ENCODE data around the gene RNF111. TPM values are rescaled to one million over a fixed set of nuclear protein-coding genes. Genes with fewer than 3 reads are reported as not detected.
"Not testable (repeated sequence)": the region's sequence is repeated elsewhere in the genome, so short reads cannot be mapped to it uniquely, and the experiment has no call there.

The RNF111 gene
- total RNA-seq, 1 experiment from 2014 or later = 55.2 TPM

GRCh38 chr15:59116771-59117170, 129.3 kb downstream of the RNF111 start:
- no TSS peak for BruUV-seq (replicated peaks)
- no peak for TF ChIP-seq CTCF (IDR thresholded peaks at IDR 0.05; ENCODE audit: unreplicated experiment)

GRCh38 chr15:59119625-59120024, 132.2 kb downstream of the RNF111 start:
- no peak overlapping the region for H3K27ac Mint-ChIP-seq (ENCODE audit: unreplicated experiment)
- H3K36me3 Mint-ChIP-seq (ENCODE audit: insufficient read depth, unreplicated experiment) = peaks cover 89% of the 10 kb centered on the region
- BruUV-seq (replicated peaks) = no TSS peak
- DNase-seq = no peak
- intact Hi-C loops (cut with micrococcal nuclease; ENCODE audit: unreplicated experiment) = no loop called here
- CTCF ChIA-PET = interaction anchor here (1.2 to 1.4 kb wide), 2 partner anchors 13 kb away, joined by 3 read pairs; no protein-coding TSS in a partner anchor
- no peaks in the 10 kb centered on the region for H3K9me3 Mint-ChIP-seq (ENCODE audit: low read depth, unreplicated experiment)
- no peaks in the 10 kb centered on the region for H3K27me3 Mint-ChIP-seq (ENCODE audit: unreplicated experiment)
- no peak overlapping the region for H3K4me3 Mint-ChIP-seq (ENCODE audit: low read depth, unreplicated experiment)
- TF ChIP-seq CTCF (IDR thresholded peaks at IDR 0.05; ENCODE audit: unreplicated experiment) = no peak
- peaks cover 8% of the 10 kb centered on the region for H3K4me1 Mint-ChIP-seq (ENCODE audit: low read depth, unreplicated experiment)

More at GRCh38 chr15:59116771-59117170, 129.3 kb downstream of the RNF111 start:
- DNase-seq = no peak
- H3K36me3 Mint-ChIP-seq (ENCODE audit: insufficient read depth, unreplicated experiment) = peaks cover 83% of the 10 kb centered on the region
- no peaks in the 10 kb centered on the region for H3K9me3 Mint-ChIP-seq (ENCODE audit: low read depth, unreplicated experiment)
- no peak overlapping the region for H3K4me3 Mint-ChIP-seq (ENCODE audit: low read depth, unreplicated experiment)
- H3K4me1 Mint-ChIP-seq (ENCODE audit: low read depth, unreplicated experiment) = peaks cover 4% of the 10 kb centered on the region
- H3K27me3 Mint-ChIP-seq (ENCODE audit: unreplicated experiment) = no peaks in the 10 kb centered on the region
- H3K27ac Mint-ChIP-seq (ENCODE audit: unreplicated experiment) = no peak overlapping the region
- CTCF ChIA-PET = interaction anchor here (1.1 kb wide), 1 partner anchor 412 kb away, joined by 4 read pairs; no protein-coding TSS in a partner anchor
- intact Hi-C loops (cut with micrococcal nuclease; ENCODE audit: unreplicated experiment) = no loop called here

GRCh38 chr15:59120937-59121336, 133.5 kb downstream of the RNF111 start:
- Mint-ChIP-seq H3K4me1 (ENCODE audit: low read depth, unreplicated experiment) (peaks cover 8% of the 10 kb centered on the region), H3K27ac (ENCODE audit: unreplicated experiment) (no peak overlapping the region), H3K4me3 (ENCODE audit: low read depth, unreplicated experiment) (no peak overlapping the region), H3K27me3 (ENCODE audit: unreplicated experiment) (no peaks in the 10 kb centered on the region), H3K9me3 (ENCODE audit: low read depth, unreplicated experiment) (no peaks in the 10 kb centered on the region), H3K36me3 (ENCODE audit: insufficient read depth, unreplicated experiment) (peaks cover 89% of the 10 kb centered on the region)
- intact Hi-C loops (cut with micrococcal nuclease; ENCODE audit: unreplicated experiment) = no loop called here
- BruUV-seq (replicated peaks) = TSS peak; percentile 1
- no peak for TF ChIP-seq CTCF (IDR thresholded peaks at IDR 0.05; ENCODE audit: unreplicated experiment)
- CTCF ChIA-PET = interaction anchor here (1.2 to 1.4 kb wide), 2 partner anchors 11 to 14 kb away, joined by 3 read pairs; no protein-coding TSS in a partner anchor
- DNase-seq = no peak

GRCh38 chr15:59124261-59124660, 136.8 kb downstream of the RNF111 start:
- CTCF ChIA-PET = no interaction called here
- TF ChIP-seq CTCF (IDR thresholded peaks at IDR 0.05; ENCODE audit: unreplicated experiment) = no peak
- H3K4me3 Mint-ChIP-seq (ENCODE audit: low read depth, unreplicated experiment) = no peak overlapping the region
- no TSS peak for BruUV-seq (replicated peaks)
- H3K4me1 Mint-ChIP-seq (ENCODE audit: low read depth, unreplicated experiment) = peaks cover 8% of the 10 kb centered on the region
- intact Hi-C loops (cut with micrococcal nuclease; ENCODE audit: unreplicated experiment) = no loop called here
- H3K27ac Mint-ChIP-seq (ENCODE audit: unreplicated experiment) = peak overlapping the region; percentile 63
- no peaks in the 10 kb centered on the region for H3K27me3 Mint-ChIP-seq (ENCODE audit: unreplicated experiment)
- no peak for DNase-seq
- peaks cover 11% of the 10 kb centered on the region for H3K9me3 Mint-ChIP-seq (ENCODE audit: low read depth, unreplicated experiment)
- peaks cover 96% of the 10 kb centered on the region for H3K36me3 Mint-ChIP-seq (ENCODE audit: insufficient read depth, unreplicated experiment)

GRCh38 chr15:59125683-59126082, 138.2 kb downstream of the RNF111 start:
- CTCF ChIA-PET; intact Hi-C loops (cut with micrococcal nuclease; ENCODE audit: unreplicated experiment); H3K4me1 Mint-ChIP-seq (ENCODE audit: low read depth, unreplicated experiment); H3K27me3 Mint-ChIP-seq (ENCODE audit: unreplicated experiment); BruUV-seq (replicated peaks); DNase-seq; H3K4me3 Mint-ChIP-seq (ENCODE audit: low read depth, unreplicated experiment): not testable (repeated sequence)
- H3K36me3 Mint-ChIP-seq (ENCODE audit: insufficient read depth, unreplicated experiment) = peaks cover 99% of the 10 kb centered on the region
- peaks cover 19% of the 10 kb centered on the region for H3K9me3 Mint-ChIP-seq (ENCODE audit: low read depth, unreplicated experiment)
- H3K27ac Mint-ChIP-seq (ENCODE audit: unreplicated experiment) = peak overlapping the region; percentile 64

- H3K27me3 Mint-ChIP-seq (ENCODE audit: unreplicated experiment); DNase-seq; H3K4me1 Mint-ChIP-seq (ENCODE audit: low read depth, unreplicated experiment); H3K4me3 Mint-ChIP-seq (ENCODE audit: low read depth, unreplicated experiment); CTCF ChIA-PET; BruUV-seq (replicated peaks); intact Hi-C loops (cut with micrococcal nuclease; ENCODE audit: unreplicated experiment): not testable (repeated sequence)
- Mint-ChIP-seq H3K36me3 (ENCODE audit: insufficient read depth, unreplicated experiment) (peaks cover 100% of the 10 kb centered on the region), H3K27ac (ENCODE audit: unreplicated experiment) (peak overlapping the region; percentile 78), H3K9me3 (ENCODE audit: low read depth, unreplicated experiment) (peaks cover 20% of the 10 kb centered on the region)
Observed at GRCh38 chr15:59127255-59127654, 139.8 kb downstream of the RNF111 start.

Measured in Calu3 (cell line).